T-helper 9 cell (primary cell): Measurements from ENCODE around the gene TWF2.
A peak's percentile ranks its signal among the peaks of the same experiment; 100 is the strongest.

Experiments
- DNase-seq: peaks from one replicate; pipeline ENCODE4 v3.0.0-alpha.2; 2020

Gene TWF2

DNA sequence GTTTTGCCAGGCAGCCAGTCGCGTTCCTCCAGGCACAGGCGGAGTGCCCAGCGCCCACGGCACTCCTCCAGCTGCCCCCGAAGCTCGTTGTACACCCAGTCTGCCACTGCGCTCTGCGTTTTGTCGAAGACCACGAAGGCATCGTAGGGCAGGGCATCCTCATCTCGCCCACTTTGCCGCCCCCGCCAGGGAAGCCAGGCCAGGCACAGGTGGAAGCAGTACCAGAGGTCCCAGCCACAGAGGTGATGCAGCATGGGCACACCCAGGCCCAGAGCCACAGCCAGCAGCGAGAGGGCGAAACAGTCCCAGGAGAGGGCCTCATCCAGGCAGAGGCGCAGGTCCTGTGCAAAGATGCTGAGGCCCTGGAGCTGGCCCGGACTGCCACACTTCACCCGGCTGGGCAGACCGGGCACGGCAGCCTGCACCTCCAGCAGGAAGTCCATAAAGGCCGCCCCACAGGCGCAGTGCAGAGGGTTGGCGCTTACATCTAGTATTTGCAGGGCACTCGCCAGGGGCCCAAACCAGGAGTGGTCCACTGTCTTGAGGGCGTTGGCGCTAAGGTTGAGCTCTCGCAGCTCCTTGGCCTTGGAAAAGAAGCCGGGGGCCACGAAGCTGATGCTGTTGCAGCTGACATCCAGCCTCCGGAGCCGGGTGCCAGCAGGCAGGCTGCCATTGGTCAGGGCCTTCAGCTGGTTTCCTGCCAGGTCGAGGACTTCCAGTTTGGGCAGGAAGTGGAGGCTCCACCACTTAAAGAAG, 17.2 kb downstream of the TWF2 start:
- peak; percentile 52 for DNase-seq

DNA sequence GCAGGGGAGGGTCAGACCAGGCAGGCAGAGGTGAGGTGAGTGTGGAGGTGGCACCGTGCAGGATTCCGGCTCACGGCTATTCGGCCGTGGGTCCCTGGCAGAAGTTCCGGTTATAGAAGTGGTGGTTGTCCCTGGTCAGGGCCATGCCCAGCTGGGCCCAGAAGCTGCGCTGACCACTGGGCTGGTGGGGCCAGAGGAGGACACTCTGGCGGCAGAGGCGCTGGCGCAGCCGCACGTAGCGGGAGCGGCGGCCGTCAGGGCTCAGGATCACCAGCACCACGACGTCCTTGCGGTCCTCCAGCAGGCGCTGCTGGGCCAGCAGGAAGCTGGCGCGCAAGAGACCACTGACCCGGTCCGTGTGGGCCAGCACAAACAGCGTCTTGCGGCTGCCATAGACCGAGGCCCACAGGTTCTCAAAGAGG, 17.8 kb downstream of the TWF2 start:
- no peak for DNase-seq

DNA sequence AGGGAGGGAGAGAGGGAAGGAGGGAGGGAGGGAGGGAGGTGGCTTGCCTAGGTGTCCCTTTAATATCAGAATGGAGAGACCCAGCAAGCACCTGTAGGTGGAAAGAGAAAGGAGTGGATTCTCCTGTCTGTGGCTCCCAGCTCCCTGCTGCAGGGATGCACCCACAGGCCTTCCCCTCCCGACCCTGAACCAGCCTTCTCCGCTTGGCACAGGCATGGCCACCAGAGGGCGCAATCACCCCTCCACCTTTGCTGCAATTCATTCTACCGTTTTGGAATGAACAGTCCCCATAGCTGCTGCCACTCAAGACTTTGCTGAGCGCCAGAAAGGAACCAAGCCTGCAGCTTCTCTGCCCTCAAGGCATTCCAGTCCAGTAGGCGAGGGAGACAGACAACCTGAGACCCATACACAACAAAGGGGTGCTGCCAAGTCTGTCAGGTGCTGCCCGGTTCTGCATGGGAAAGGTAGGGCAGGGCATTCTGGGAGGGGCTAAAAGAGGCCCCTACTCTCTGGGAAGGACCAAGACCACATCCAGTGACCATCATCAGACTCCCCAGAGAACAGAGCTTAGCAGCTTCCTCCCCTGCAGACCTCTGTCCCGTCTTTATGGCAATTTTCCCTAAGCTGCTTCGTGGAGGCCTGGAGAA, 18.5 kb downstream of the TWF2 start:
- DNase-seq, result peak; percentile 92

DNA sequence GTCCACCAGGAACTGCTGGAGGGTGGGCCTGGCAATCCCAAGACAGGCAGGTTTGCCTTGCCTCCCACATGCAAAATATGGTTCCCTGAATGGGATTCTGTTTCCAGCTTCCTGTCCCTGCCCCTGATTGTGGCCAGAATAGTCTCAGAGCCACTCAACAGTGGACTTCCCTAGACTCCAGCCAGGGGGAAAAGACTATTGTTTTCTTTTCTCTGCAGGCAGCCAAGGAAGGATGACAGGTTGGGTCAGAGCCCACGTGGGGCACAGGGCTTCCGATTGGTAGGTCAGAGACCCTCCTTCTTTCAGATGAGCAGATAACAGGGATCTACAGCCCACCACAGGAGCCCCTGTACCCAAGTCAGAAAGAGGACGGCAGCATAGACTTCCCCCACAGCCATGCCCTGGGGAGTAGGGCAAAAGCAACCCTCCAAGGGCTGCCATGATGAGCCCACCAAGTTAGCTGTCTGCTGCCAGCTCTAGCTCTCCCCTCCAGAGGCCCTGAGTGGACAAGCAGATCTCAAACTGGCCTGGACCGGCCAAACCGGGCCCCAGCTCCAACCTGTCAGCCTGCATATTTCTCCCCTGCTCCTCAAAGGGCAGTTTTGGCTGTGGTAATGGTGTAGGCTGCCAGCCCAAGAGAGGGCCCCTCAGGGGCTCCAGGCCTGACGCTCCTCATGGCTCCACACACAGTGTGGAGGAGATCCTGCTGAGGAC, 19.9 kb downstream of the TWF2 start:
- no peak for DNase-seq

- DNase-seq, result no peak
These were observed 20.5 kb downstream of the TWF2 start for GRCh38 chr3:52218454-52218853.

DNA sequence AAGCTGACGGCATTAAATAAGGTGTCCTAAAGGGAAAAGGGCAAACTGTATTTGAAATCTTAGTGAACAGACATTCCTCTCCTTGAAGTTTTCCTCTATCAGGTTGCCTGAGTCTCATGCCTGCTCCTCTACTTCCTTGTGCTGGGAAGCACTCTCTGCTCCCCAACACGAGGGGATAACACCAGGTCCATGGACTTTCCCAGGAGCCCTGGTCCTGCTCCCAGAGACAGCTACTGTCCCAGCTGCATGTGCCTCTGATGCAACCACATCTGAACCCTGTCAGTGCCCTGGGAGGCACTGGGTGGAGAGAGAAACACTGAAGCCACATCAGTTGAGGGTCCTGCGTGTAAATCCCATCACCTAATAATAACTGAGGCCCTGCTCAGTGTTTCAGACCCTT, 20.9 kb downstream of the TWF2 start:
- DNase-seq, result no peak

GRCh38 chr3:52217409-52217805, 21.6 kb downstream of the TWF2 start:
- no peak for DNase-seq

- DNase-seq, result peak; percentile 57
These were observed 22.2 kb downstream of the TWF2 start for GRCh38 chr3:52216585-52217408.

- DNase-seq, result no peak
These were observed 23.6 kb downstream of the TWF2 start for GRCh38 chr3:52215351-52215750.

GRCh38 chr3:52213901-52214300, 25.1 kb downstream of the TWF2 start:
- DNase-seq, result no peak

GRCh38 chr3:52213005-52213404, 26.0 kb downstream of the TWF2 start:
- DNase-seq, result no peak

DNA sequence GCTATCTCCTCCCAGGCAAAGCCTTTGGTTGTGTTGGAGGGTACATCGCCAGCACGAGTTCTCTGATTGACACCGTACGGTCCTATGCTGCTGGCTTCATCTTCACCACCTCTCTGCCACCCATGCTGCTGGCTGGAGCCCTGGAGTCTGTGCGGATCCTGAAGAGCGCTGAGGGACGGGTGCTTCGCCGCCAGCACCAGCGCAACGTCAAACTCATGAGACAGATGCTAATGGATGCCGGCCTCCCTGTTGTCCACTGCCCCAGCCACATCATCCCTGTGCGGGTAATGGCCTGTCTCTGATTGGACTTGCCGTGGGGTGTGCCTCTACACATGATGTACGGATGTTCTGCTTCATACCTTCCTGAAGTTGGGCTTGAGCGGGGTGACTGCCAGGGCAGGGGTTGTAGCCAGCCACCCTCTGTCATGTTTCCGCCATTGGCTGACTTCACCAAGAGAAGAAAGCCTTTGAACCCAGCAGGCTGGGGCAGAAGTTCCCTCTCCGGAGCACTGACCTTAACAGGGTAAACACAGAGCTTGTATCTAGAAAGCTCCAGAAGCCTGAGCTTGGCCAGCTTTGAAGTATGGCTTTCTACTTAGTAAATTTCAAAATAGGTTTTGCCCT, 27.6 kb downstream of the TWF2 start:
- no peak for DNase-seq

DNA sequence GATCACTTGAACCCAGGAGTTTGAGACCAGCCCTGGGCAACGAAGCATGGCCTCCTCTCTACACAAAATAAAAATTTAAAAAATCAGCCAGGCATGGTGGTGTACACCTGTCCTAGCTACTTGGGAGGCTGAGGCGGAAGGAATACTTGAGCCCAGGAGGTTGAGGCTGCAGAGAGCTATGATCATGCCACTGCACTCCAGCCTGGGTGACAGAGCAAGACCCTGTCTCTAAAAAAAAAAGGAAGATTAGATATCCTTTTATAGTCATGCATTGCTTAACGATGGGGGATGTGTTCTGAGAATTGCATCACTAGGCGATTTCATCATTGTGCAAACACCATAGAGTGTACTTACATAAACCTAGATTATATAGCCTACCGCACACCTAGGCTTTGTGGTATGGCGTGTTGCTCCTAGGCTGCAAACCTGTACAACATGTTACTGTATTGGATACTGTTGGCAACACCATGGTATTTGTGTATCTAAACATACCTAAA, 28.4 kb downstream of the TWF2 start:
- DNase-seq, result no peak

DNA sequence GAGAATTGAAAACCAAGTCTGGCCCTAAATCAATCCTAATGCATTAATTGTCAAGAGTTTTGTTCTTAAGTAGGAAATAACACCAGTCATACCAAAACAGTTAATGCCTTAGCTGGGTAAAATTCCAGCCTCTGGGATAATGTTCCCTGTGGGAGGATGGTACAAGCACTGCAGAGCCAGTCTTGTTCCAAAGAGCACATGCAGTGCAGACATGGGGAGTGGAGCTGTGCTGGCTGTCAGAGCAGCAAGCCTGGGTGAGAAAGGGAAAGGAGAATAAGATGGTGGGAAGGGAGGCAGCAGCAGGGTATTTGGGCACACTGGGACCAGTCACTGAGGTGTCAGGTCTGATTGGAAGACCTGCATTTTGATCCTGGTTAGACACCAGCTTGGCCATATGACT, 28.9 kb downstream of the TWF2 start:
- DNase-seq, result no peak

- no peak for DNase-seq
These were observed 30.4 kb downstream of the TWF2 start for GRCh38 chr3:52208556-52208955.

- DNase-seq, result no peak
These were observed 33.1 kb downstream of the TWF2 start for GRCh38 chr3:52205727-52206372.

DNA sequence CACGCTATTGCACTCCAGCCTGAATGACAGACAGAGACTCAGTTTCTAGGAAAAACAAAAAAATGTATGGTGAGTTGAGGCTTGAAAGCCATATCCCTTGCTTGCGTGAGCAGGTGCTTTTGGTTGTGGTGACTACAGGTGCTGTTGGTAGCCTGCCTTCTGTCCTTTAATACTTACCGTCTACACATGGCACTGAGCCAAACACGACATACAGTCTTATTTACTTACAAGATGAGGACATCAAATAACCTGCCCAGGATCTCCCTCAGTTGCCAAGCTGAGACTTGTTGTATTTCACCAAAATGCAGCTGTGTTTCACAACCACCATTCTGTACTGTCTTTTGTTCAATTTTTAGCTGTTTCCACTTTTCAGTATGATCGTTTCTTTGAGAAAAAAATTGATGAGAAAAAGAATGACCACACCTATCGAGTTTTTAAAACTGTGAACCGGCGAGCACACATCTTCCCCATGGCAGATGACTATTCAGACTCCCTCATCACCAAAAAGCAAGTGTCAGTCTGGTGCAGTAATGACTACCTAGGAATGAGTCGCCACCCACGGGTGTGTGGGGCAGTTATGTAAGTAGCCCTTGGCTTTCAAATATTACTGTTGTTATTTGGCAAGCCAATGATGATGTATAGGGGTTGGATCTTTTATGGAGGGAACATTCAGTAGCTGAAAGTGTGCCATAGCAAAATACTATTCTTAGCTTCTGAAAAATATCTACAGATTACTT, 34.5 kb downstream of the TWF2 start:
- no peak for DNase-seq

DNA sequence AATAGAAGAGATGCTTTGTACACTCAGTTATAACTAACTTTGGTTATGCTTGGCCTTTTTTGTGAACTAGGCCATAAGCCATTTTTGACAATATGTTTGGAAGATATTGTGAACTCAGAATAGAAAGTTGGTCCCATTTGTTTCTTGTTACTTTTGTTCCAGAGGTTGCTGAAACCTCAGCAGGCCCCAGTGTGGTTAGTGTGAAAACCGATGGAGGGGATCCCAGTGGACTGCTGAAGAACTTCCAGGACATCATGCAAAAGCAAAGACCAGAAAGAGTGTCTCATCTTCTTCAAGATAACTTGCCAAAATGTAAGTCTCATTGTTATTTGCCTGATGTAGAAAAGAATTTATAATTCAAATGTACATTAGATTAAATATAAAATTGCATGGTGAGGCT, 35.3 kb downstream of the TWF2 start:
- no peak for DNase-seq

GRCh38 chr3:52202384-52203077, 36.4 kb downstream of the TWF2 start:
- DNase-seq, result no peak

- no peak for DNase-seq
These were observed 37.8 kb downstream of the TWF2 start for GRCh38 chr3:52200981-52201679.
